ENCODE measurements around the gene C1orf198. TPM values are rescaled to one million over a fixed set of nuclear protein-coding genes. Genes with fewer than 3 reads are reported as not detected.

The C1orf198 gene
- polyA plus RNA-seq, 3 donors: 1.3 to 2.7 (median 1.6) TPM

GRCh38 chr1:230877146-230877923, 9.0 kb upstream of the C1orf198 start:
- no peak overlapping the region for H3K4me3 Mint-ChIP-seq
- no peaks in the 10 kb centered on the region for H3K4me1 Mint-ChIP-seq
- TF ChIP-seq CTCF (IDR thresholded peaks at IDR 0.05): no peak
- H3K27ac ChIP-seq (ENCODE audit: low read depth in 1 of 2, low read length in 2 of 2): no peak overlapping the region
- H3K27me3 Mint-ChIP-seq (ENCODE audit: low read depth in 3 of 3): peaks cover 24 to 54% (median 26%) of the 10 kb centered on the region in 3 donors
- intact Hi-C loops (cut with micrococcal nuclease): no loop called here
- H3K36me3 Mint-ChIP-seq: no peaks in the 10 kb centered on the region
- peaks cover 0 to 8% (median 0%) of the 10 kb centered on the region in 7 donors for H3K9me3 Mint-ChIP-seq
- no peak overlapping the region for H3K27ac Mint-ChIP-seq
- no peak overlapping the region for H2AFZ ChIP-seq (ENCODE audit: insufficient read depth, low read depth, low read length, poor library complexity, severe bottlenecking)
- H3K4me3 ChIP-seq (replicated peaks in 1 of 3; ENCODE audit: low read depth in 2 of 3, low read length in 3 of 3): no peak overlapping the region
- H3K79me2 ChIP-seq (ENCODE audit: insufficient read depth, low read length): no peaks in the 10 kb centered on the region
- WGBS (ENCODE audit: insufficient coverage): 93% methylated on average over 10 of the region's 14 CpGs
- no peak overlapping the region for H3K4me2 ChIP-seq (replicated peaks; ENCODE audit: extremely low read depth, low read length, poor library complexity, severe bottlenecking)
- no peaks in the 10 kb centered on the region for H3K36me3 ChIP-seq (replicated peaks in 1 of 2; ENCODE audit: control insufficient read depth in 1 of 2, insufficient read depth in 2 of 2, low read length in 2 of 2)
- no peaks in the 10 kb centered on the region for H3K4me1 ChIP-seq (ENCODE audit: control insufficient read depth in 1 of 2, insufficient read depth in 2 of 2, low read length in 2 of 2)
- no peak for DNase-seq
- H3K9me3 ChIP-seq (replicated peaks in 1 of 2; ENCODE audit: control insufficient read depth in 1 of 2, insufficient read depth in 1 of 2, low read length in 2 of 2): no peaks in the 10 kb centered on the region
- H4K20me1 ChIP-seq (ENCODE audit: insufficient read depth, low read length): no peaks in the 10 kb centered on the region
- no peak overlapping the region for H3K9ac ChIP-seq (ENCODE audit: insufficient read depth, low read length, poor library complexity, severe bottlenecking)
- peaks cover 11 to 14% of the 10 kb centered on the region in 2 donors for H3K27me3 ChIP-seq (ENCODE audit: control insufficient read depth in 2 of 2, insufficient read depth in 2 of 2, low read length in 2 of 2)

GRCh38 chr1:230876660-230877059, 8.3 kb upstream of the C1orf198 start:
- no peak for TF ChIP-seq CTCF (IDR thresholded peaks at IDR 0.05)
- H3K9ac ChIP-seq (ENCODE audit: insufficient read depth, low read length, poor library complexity, severe bottlenecking): no peak overlapping the region
- Mint-ChIP-seq H3K4me1 (no peaks in the 10 kb centered on the region), H3K27me3 (ENCODE audit: low read depth in 3 of 3) (peaks cover 22 to 55% (median 30%) of the 10 kb centered on the region in 3 donors), H3K36me3 (no peaks in the 10 kb centered on the region), H3K9me3 (peaks cover 0 to 5% (median 0%) of the 10 kb centered on the region in 7 donors), H3K27ac (no peak overlapping the region), H3K4me3 (no peak overlapping the region)
- no peaks in the 10 kb centered on the region for H3K36me3 ChIP-seq (replicated peaks in 1 of 2; ENCODE audit: control insufficient read depth in 1 of 2, insufficient read depth in 2 of 2, low read length in 2 of 2)
- H2AFZ ChIP-seq (ENCODE audit: insufficient read depth, low read depth, low read length, poor library complexity, severe bottlenecking): no peak overlapping the region
- no peak overlapping the region for H3K4me3 ChIP-seq (replicated peaks in 1 of 3; ENCODE audit: low read depth in 2 of 3, low read length in 3 of 3)
- WGBS (ENCODE audit: insufficient coverage): 100% methylated on average over 1 of the region's 6 CpGs
- no peaks in the 10 kb centered on the region for H4K20me1 ChIP-seq (ENCODE audit: insufficient read depth, low read length)
- H3K79me2 ChIP-seq (ENCODE audit: insufficient read depth, low read length): no peaks in the 10 kb centered on the region
- H3K9me3 ChIP-seq (replicated peaks in 1 of 2; ENCODE audit: control insufficient read depth in 1 of 2, insufficient read depth in 1 of 2, low read length in 2 of 2): no peaks in the 10 kb centered on the region
- intact Hi-C loops (cut with micrococcal nuclease): no loop called here
- H3K27me3 ChIP-seq (ENCODE audit: control insufficient read depth in 2 of 2, insufficient read depth in 2 of 2, low read length in 2 of 2): peaks cover 11 to 14% of the 10 kb centered on the region in 2 donors
- H3K27ac ChIP-seq (ENCODE audit: low read depth in 1 of 2, low read length in 2 of 2): no peak overlapping the region
- H3K4me2 ChIP-seq (replicated peaks; ENCODE audit: extremely low read depth, low read length, poor library complexity, severe bottlenecking): no peak overlapping the region
- no peak for DNase-seq
- no peaks in the 10 kb centered on the region for H3K4me1 ChIP-seq (ENCODE audit: control insufficient read depth in 1 of 2, insufficient read depth in 2 of 2, low read length in 2 of 2)

Data from CD14-positive monocyte (primary cell).